HEK293T (cell line): ENCODE data around the gene TADA1.

Experiments used
- CTCF ChIA-PET: fragments of 350-600 bp; formaldehyde crosslinking; extraction: SDS; loops from one replicate; lab custom pipeline; 2021; ENCODE audit warnings: antibody characterized with exemption, inconsistent platforms; lab: Yijun Ruan, JAX
- POLR2A ChIA-PET: fragments of 350-600 bp; formaldehyde crosslinking; extraction: SDS; loops from one replicate; lab custom pipeline; 2020; ENCODE audit warnings: antibody characterized with exemption, inconsistent platforms; lab: Yijun Ruan, JAX
- DNase-seq: peaks from one replicate; pipeline ENCODE4 v3.0.0; 2012; ENCODE audit warnings: mixed read lengths; ENCODE audit errors: extremely low spot score
- ARNT ChIP-seq: fragments of 450-650 bp; IDR thresholded peaks from 2 replicates; pipeline ENCODE4 v1.6.1; 2017; ENCODE audit warnings: mild to moderate bottlenecking
- BHLHE40 ChIP-seq: fragments of 450-650 bp; IDR thresholded peaks from 2 replicates; pipeline ENCODE4 v1.6.1; 2016; ENCODE audit warnings: mild to moderate bottlenecking, moderate library complexity, borderline replicate concordance
- CTBP1 ChIP-seq: fragments of 450-650 bp; IDR thresholded peaks from 2 replicates; pipeline ENCODE4 v1.6.1; 2016; ENCODE audit warnings: borderline replicate concordance
- ELF4 ChIP-seq: fragments of 450-650 bp; IDR thresholded peaks from 2 replicates; pipeline ENCODE4 v1.6.1; 2017; ENCODE audit warnings: antibody characterized with exemption
- FOXA1 ChIP-seq: fragments of 450-650 bp; IDR thresholded peaks from 2 replicates; pipeline ENCODE4 v1.6.1; 2016; ENCODE audit warnings: mild to moderate bottlenecking
- FOXK2 ChIP-seq: fragments of 450-650 bp; IDR thresholded peaks from 2 replicates; pipeline ENCODE4 v1.6.1; 2016; ENCODE audit warnings: mild to moderate bottlenecking
- FOXM1 ChIP-seq: fragments of 450-650 bp; IDR thresholded peaks from 2 replicates; pipeline ENCODE4 v1.6.1; 2017; ENCODE audit warnings: mild to moderate bottlenecking, borderline replicate concordance
- HDGF ChIP-seq: fragments of 450-650 bp; IDR thresholded peaks from 2 replicates; pipeline ENCODE4 v1.6.1; 2017; ENCODE audit warnings: antibody characterized with exemption, borderline replicate concordance
- L3MBTL2 ChIP-seq: fragments of 450-650 bp; conservative IDR thresholded peaks from 2 replicates; pipeline ENCODE4 v1.6.1; 2016; ENCODE audit warnings: mild to moderate bottlenecking
- LEF1 ChIP-seq: fragments of 450-650 bp; IDR thresholded peaks from 2 replicates; pipeline ENCODE4 v1.6.1; 2017; ENCODE audit warnings: mild to moderate bottlenecking, borderline replicate concordance
- NFRKB ChIP-seq: fragments of 450-650 bp; IDR thresholded peaks from 2 replicates; pipeline ENCODE4 v1.6.1; 2016; ENCODE audit warnings: mild to moderate bottlenecking, moderate library complexity
- PKNOX1 ChIP-seq: fragments of 450-650 bp; IDR thresholded peaks from 2 replicates; pipeline ENCODE4 v1.6.1; 2016
- SP1 ChIP-seq: fragments of 450-650 bp; IDR thresholded peaks from 2 replicates; pipeline ENCODE4 v1.6.1; 2017
- SUZ12 ChIP-seq: fragments of 450-650 bp; IDR thresholded peaks from 2 replicates; pipeline ENCODE4 v1.6.1; 2016; ENCODE audit warnings: mild to moderate bottlenecking
- TARDBP ChIP-seq: fragments of 450-650 bp; IDR thresholded peaks from 2 replicates; pipeline ENCODE4 v1.6.1; 2016
- ZNF384 ChIP-seq: fragments of 450-650 bp; IDR thresholded peaks from 2 replicates; pipeline ENCODE4 v1.6.1; 2016

TADA1 gene

GRCh38 chr1:166858726-166859419, 17.2 kb downstream of the TADA1 start:
- ChIA-PET POLR2A (interaction anchor here (1.2 kb wide), 1 partner anchor 19 kb away, joined by 3 read pairs; the partner anchor contains the start of gene POGK), CTCF (no interaction called here)
- TF ChIP-seq NFRKB: no peak
- TF ChIP-seq PKNOX1: no peak
- TF ChIP-seq ZNF384: no peak
- no peak for TF ChIP-seq FOXM1
- TF ChIP-seq SP1: no peak
- no peak for TF ChIP-seq FOXK2
- TF ChIP-seq FOXA1: no peak
- TF ChIP-seq ARNT: no peak
- DNase-seq: no peak

- CTCF ChIA-PET: no interaction called here
- TF ChIP-seq NFRKB (no peak), TARDBP (no peak), ARNT (no peak), FOXA1 (no peak), BHLHE40 (no peak), CTBP1 (no peak), HDGF (no peak), SP1 (no peak)
- DNase-seq: no peak
- POLR2A ChIA-PET: interaction anchor here (1.2 kb wide), 1 partner anchor 18 kb away, joined by 3 read pairs; the partner anchor contains the start of gene POGK
Measured at GRCh38 chr1:166857995-166858394, 18.1 kb downstream of the TADA1 start.

DNA sequence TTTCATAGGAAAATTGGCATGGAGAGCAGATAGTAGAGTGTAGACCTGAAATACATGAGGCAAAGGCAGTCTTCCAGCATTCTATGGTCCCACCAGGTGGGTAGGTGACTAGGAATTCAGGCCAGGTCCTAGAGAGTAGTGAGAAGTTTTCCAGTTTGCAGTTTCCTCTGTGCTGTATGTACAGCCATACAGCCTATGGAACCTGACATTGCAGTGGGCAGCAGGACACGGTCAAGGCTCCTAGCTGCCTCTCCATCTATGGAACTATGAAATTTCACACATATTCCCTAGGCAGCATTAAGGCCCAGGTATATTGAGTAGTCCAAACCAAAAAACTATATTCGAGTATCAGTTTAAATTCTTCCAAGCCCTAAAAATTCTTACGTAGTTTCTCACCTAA, 20.5 kb downstream of the TADA1 start:
- TF ChIP-seq SP1 (no peak), FOXK2 (no peak), ARNT (no peak), TARDBP (no peak), SUZ12 (no peak), CTBP1 (no peak), HDGF (no peak), BHLHE40 (no peak), FOXA1 (no peak), FOXM1 (no peak), NFRKB (no peak), ELF4 (no peak)
- ChIA-PET POLR2A (interaction anchor here (1.0 kb wide), 1 partner anchor 17 kb away, joined by 4 read pairs; the partner anchor contains the start of gene POGK), CTCF (no interaction called here)
- no peak for DNase-seq

DNA sequence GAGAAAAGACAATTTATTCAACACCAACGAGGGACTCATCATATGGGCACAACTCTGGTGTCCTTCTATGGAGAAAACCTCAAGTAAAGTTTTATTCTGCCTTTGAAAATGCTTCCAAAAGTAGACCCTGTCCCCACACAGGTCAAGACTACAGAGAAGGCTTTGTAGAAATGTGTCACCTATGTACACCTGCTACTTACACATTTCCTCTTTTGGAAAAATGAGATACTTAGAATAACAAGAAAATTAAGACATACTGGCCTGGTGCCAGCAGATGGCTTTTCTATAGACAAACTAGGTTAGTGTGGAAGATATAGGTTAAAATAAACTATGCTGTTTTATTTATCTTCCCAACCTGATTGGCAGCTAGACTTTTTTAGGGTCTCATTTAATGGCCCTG, 23.1 kb downstream of the TADA1 start:
- ChIA-PET CTCF (no interaction called here), POLR2A (no interaction called here)
- no peak for TF ChIP-seq HDGF
- no peak for DNase-seq

DNA sequence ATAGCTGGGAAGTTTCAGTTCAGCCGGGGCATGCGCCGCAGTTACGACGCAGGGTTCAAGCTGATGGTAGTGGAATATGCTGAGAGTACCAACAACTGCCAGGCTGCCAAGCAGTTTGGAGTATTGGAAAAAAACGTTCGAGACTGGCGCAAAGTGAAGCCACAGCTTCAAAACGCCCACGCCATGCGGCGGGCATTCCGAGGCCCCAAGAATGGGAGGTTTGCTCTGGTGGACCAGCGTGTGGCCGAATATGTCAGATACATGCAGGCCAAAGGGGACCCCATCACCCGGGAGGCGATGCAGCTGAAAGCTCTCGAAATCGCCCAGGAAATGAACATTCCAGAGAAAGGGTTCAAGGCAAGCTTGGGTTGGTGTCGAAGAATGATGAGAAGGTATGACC, 26.9 kb downstream of the TADA1 start:
- CTCF ChIA-PET: no interaction called here

DNA sequence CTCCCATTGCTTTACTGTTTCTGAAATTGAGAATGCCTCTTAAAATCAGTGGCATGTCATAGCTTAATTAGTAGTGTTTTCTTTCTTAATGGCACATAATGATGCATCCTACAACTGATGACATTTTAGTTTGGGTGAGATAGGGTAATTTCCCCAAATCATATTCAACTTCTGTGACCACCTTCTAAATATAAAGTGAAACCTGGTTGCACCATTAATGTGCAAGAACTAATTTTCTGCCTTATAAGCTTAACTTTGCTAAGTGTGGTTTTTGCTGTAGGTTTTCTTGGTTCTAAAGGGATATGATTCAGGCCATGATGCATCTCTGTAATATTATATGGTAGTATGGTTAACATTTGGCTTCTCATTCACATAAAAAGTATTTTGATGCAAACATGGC, 27.9 kb downstream of the TADA1 start:
- TF ChIP-seq ELF4: no peak
- no peak for TF ChIP-seq CTBP1
- TF ChIP-seq BHLHE40: no peak
- no peak for TF ChIP-seq L3MBTL2
- no peak for TF ChIP-seq SUZ12
- no peak for TF ChIP-seq SP1
- TF ChIP-seq FOXA1: no peak
- no peak for TF ChIP-seq ARNT
- no peak for TF ChIP-seq PKNOX1
- no peak for TF ChIP-seq HDGF
- no peak for TF ChIP-seq LEF1
- TF ChIP-seq TARDBP: no peak
- no peak for TF ChIP-seq FOXK2
- no peak for TF ChIP-seq FOXM1
- TF ChIP-seq ZNF384: no peak
- no peak for TF ChIP-seq NFRKB
- ChIA-PET CTCF (no interaction called here), POLR2A (no interaction called here)
- DNase-seq: no peak

More for the DNA sequence above, 26.9 kb downstream of the TADA1 start:
- DNase-seq: no peak
- POLR2A ChIA-PET: no interaction called here
- TF ChIP-seq CTBP1 (no peak), ELF4 (no peak), SP1 (no peak), TARDBP (no peak), ARNT (no peak), PKNOX1 (no peak), FOXK2 (no peak), NFRKB (no peak), ZNF384 (no peak)

DNA sequence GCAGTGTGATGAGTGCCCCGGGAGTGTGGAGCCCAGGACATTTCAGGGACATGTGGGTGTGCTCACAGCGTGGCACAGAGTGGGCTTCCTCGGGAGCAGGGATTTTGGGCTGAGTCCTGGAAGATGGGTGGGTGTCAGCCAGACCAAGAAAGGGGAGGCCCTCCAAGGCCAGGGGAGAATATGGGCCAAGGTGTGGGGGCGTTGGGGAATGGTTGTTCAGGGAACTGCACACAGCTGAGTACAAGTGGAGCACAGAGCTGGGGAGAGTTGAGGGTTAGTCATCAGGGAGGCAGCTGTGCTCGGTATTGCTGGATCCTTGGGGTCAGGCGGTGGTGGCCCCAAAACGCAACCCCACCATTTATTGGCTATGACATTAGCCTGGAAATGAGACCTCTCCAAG, 31.3 kb downstream of the TADA1 start:
- POLR2A ChIA-PET: no interaction called here
- TF ChIP-seq FOXM1 (no peak), BHLHE40 (no peak), SUZ12 (no peak)
- CTCF ChIA-PET: no interaction called here
- no peak for DNase-seq
